NB4 (cell line): ENCODE data around the gene LMNA.
A peak's percentile ranks its signal among the peaks of the same experiment; 100 is the strongest.

ENCODE experiments used
- MYC ChIP-seq: IDR thresholded peaks from 2 replicates; pipeline ENCODE4 v1.6.1; 2011; ENCODE audit warnings: low read depth, low read length
- POLR2A ChIP-seq: IDR thresholded peaks from 2 replicates; pipeline ENCODE4 v1.6.1; 2011; ENCODE audit warnings: mild to moderate bottlenecking; ENCODE audit not compliant: insufficient read length; ENCODE audit errors: extremely low read depth
- TF ChIP-seq, protein P1 (sequence below): IDR thresholded peaks from one replicate; pipeline ENCODE4 v1.5.1; 2012; ENCODE audit warnings: low read depth, low read length
- TF ChIP-seq, protein P2 (sequence below): IDR thresholded peaks from 2 replicates; pipeline ENCODE4 v1.6.1; 2011; ENCODE audit warnings: low read depth, low read length

DNA sequence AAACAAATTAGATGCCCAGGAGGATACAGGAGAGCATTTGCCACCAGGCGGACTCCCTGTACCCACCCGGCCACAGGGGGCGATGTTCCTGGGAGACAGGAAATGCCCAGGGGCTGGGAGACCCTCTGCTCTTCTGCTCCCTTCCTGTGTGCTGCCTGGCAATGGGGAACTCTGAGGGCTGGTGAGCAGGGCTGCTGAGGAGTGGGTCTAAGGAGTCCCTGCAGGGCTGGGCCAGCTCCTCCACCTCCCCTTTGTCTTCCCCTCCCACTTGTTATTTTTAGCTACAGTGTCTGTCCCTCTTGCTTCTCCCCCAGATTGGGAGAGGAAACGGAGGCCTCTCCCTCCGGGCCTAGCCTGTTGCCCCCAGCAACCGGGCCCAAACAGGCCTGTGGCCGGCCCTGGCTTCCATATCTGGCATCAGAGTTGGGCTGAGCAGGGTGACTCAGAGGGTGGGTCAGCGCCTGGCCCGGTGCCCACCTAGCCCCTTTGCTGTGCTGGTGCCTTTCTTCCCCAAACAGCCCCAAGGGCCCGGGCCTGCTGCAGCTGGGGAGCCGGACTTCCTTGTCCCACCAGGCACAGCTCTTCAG, 11.6 kb downstream of the LMNA start:
- TF ChIP-seq, protein P1, sequence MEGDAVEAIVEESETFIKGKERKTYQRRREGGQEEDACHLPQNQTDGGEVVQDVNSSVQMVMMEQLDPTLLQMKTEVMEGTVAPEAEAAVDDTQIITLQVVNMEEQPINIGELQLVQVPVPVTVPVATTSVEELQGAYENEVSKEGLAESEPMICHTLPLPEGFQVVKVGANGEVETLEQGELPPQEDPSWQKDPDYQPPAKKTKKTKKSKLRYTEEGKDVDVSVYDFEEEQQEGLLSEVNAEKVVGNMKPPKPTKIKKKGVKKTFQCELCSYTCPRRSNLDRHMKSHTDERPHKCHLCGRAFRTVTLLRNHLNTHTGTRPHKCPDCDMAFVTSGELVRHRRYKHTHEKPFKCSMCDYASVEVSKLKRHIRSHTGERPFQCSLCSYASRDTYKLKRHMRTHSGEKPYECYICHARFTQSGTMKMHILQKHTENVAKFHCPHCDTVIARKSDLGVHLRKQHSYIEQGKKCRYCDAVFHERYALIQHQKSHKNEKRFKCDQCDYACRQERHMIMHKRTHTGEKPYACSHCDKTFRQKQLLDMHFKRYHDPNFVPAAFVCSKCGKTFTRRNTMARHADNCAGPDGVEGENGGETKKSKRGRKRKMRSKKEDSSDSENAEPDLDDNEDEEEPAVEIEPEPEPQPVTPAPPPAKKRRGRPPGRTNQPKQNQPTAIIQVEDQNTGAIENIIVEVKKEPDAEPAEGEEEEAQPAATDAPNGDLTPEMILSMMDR, result peak; percentile 54
- TF ChIP-seq POLR2A (peak; percentile 10), MYC (peak; percentile 58)
- TF ChIP-seq, protein P2, sequence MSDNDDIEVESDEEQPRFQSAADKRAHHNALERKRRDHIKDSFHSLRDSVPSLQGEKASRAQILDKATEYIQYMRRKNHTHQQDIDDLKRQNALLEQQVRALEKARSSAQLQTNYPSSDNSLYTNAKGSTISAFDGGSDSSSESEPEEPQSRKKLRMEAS, result peak; percentile 75
